Loucy (cell line): ENCODE results near the gene CAMKV.

Experiments used
- EZH2phosphoT487 ChIP-seq: fragments of 200-600 bp; IDR thresholded peaks from 2 replicates; pipeline ENCODE4 v1.6.1; 2018; ENCODE audit warnings: antibody characterized with exemption, mild to moderate bottlenecking, moderate library complexity, borderline replicate concordance
- TF ChIP-seq, protein P1 (sequence below): fragments of 200-600 bp; sonication (generic); conservative IDR thresholded peaks from 2 replicates; pipeline ENCODE4 v1.5.1; 2014; ENCODE audit warnings: mild to moderate bottlenecking, antibody characterized with exemption, low read length

DNA sequence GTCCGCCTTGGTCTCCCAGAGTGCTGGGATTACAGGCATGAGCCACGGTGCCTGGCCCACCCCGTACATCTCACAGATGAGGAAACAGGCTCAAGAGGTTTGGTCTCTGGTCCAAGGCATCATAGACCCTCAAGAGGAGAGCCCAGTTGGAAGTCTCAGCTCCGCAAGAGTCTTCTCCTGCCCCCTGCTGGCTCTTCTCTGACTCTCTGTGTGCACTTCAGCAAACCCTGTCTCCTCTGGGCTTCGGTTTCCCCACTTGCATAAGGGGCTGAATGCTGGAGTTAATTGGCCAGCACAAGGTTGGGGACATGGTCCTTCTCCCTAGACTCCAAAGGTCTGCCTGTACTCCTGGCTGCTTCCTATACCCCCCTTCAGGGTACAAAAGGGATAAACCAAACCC, 30.1 kb upstream of the CAMKV start:
- TF ChIP-seq, protein P1, sequence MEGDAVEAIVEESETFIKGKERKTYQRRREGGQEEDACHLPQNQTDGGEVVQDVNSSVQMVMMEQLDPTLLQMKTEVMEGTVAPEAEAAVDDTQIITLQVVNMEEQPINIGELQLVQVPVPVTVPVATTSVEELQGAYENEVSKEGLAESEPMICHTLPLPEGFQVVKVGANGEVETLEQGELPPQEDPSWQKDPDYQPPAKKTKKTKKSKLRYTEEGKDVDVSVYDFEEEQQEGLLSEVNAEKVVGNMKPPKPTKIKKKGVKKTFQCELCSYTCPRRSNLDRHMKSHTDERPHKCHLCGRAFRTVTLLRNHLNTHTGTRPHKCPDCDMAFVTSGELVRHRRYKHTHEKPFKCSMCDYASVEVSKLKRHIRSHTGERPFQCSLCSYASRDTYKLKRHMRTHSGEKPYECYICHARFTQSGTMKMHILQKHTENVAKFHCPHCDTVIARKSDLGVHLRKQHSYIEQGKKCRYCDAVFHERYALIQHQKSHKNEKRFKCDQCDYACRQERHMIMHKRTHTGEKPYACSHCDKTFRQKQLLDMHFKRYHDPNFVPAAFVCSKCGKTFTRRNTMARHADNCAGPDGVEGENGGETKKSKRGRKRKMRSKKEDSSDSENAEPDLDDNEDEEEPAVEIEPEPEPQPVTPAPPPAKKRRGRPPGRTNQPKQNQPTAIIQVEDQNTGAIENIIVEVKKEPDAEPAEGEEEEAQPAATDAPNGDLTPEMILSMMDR, result peak; percentile 68
- TF ChIP-seq EZH2phosphoT487, result no peak
